ENCODE data around the gene MTIF2. TPM values are rescaled to one million over a fixed set of nuclear protein-coding genes. Genes with fewer than 3 reads are reported as not detected.
"Not testable (repeated sequence)": the region's sequence is repeated elsewhere in the genome, so short reads cannot be mapped to it uniquely, and the experiment has no call there.

The MTIF2 gene
- total RNA-seq, 2 experiments from 2014 or later = 13.0 to 15.6 TPM

GRCh38 chr2:55242617-55243016, 26.4 kb downstream of the MTIF2 start:
- H3K9me3 Mint-ChIP-seq = no peaks in the 10 kb centered on the region
- Histone ChIP-seq H3K27ac (ENCODE audit: low read depth in 1 of 2, low read length in 2 of 2) (no peak overlapping the region), H3K4me3 (ENCODE audit: low read length) (no peak overlapping the region), H3K36me3 (ENCODE audit: insufficient read depth, low read length) (peaks cover 46% of the 10 kb centered on the region), H3K27me3 (ENCODE audit: control insufficient read depth in 1 of 2, insufficient read depth in 2 of 2, low read length in 2 of 2) (no peaks in the 10 kb centered on the region), H3K9me3 (ENCODE audit: control insufficient read depth in 1 of 2, insufficient read depth in 1 of 2, low read length in 2 of 2) (no peaks in the 10 kb centered on the region), H3K4me1 (ENCODE audit: insufficient read depth, low read length) (no peaks in the 10 kb centered on the region)
- ATAC-seq (ENCODE audit: poor library complexity) = no peak
- H3K4me1 Mint-ChIP-seq (ENCODE audit: low read depth) = peaks cover 3% of the 10 kb centered on the region
- TF ChIP-seq CTCF (IDR thresholded peaks at IDR 0.05) = no peak
- peak overlapping the region; percentile 7 for H3K27ac Mint-ChIP-seq
- H3K36me3 Mint-ChIP-seq (ENCODE audit: low read depth) = peaks cover 62% of the 10 kb centered on the region
- H3K4me3 Mint-ChIP-seq = no peak overlapping the region
- DNase-seq = no peak
- intact Hi-C loops (cut with DNase I, micrococcal nuclease) = no loop called here
- POLR2A ChIA-PET = interaction anchor here (0.7 to 1.2 kb wide), 3 partner anchors 10 to 20 kb away, joined by 3 to 4 read pairs (median 4); partner anchors contain the start of genes CLHC1 and RPS27A
- H3K27me3 Mint-ChIP-seq = no peaks in the 10 kb centered on the region
- CTCF ChIA-PET = no interaction called here

- H3K27ac ChIP-seq (ENCODE audit: low read depth in 1 of 2, low read length in 2 of 2); CTCF ChIA-PET; H3K9me3 Mint-ChIP-seq; intact Hi-C loops (cut with DNase I, micrococcal nuclease); H3K27me3 Mint-ChIP-seq; POLR2A ChIA-PET; H3K4me3 Mint-ChIP-seq; DNase-seq; H3K4me1 Mint-ChIP-seq (ENCODE audit: low read depth); ATAC-seq (ENCODE audit: poor library complexity); H3K4me1 ChIP-seq (ENCODE audit: insufficient read depth, low read length); H3K9me3 ChIP-seq (ENCODE audit: control insufficient read depth in 1 of 2, insufficient read depth in 1 of 2, low read length in 2 of 2); H3K4me3 ChIP-seq (ENCODE audit: low read length); H3K27me3 ChIP-seq (ENCODE audit: control insufficient read depth in 1 of 2, insufficient read depth in 2 of 2, low read length in 2 of 2); H3K27ac Mint-ChIP-seq: not testable (repeated sequence)
- peaks cover 60% of the 10 kb centered on the region for H3K36me3 Mint-ChIP-seq (ENCODE audit: low read depth)
- H3K36me3 ChIP-seq (ENCODE audit: insufficient read depth, low read length) = peaks cover 47% of the 10 kb centered on the region
These were observed 27.4 kb downstream of the MTIF2 start for GRCh38 chr2:55241582-55241981.

GRCh38 chr2:55239656-55240222, 29.3 kb downstream of the MTIF2 start:
- Mint-ChIP-seq H3K4me3 (no peak overlapping the region), H3K27ac (peak overlapping the region; percentile 39), H3K9me3 (no peaks in the 10 kb centered on the region), H3K27me3 (no peaks in the 10 kb centered on the region), H3K4me1 (ENCODE audit: low read depth) (peaks cover 22% of the 10 kb centered on the region), H3K36me3 (ENCODE audit: low read depth) (peaks cover 63% of the 10 kb centered on the region)
- no peaks in the 10 kb centered on the region for H3K9me3 ChIP-seq (ENCODE audit: control insufficient read depth in 1 of 2, insufficient read depth in 1 of 2, low read length in 2 of 2)
- H3K27me3 ChIP-seq (ENCODE audit: control insufficient read depth in 1 of 2, insufficient read depth in 2 of 2, low read length in 2 of 2) = no peaks in the 10 kb centered on the region
- ATAC-seq (ENCODE audit: poor library complexity) = no peak
- intact Hi-C loops (cut with DNase I, micrococcal nuclease) = loop anchor here in 1 of 2 experiments (5.0 to 10.0 kb wide), 3 partner anchors 178 to 1455 kb away; partner anchors contain the start of genes ASB3, CCDC88A and ERLEC1
- no peak overlapping the region for H3K27ac ChIP-seq (ENCODE audit: low read depth in 1 of 2, low read length in 2 of 2)
- TF ChIP-seq CTCF (IDR thresholded peaks at IDR 0.05) = no peak
- ChIA-PET CTCF (no interaction called here), POLR2A (no interaction called here)
- H3K4me3 ChIP-seq (ENCODE audit: low read length) = no peak overlapping the region
- H3K36me3 ChIP-seq (ENCODE audit: insufficient read depth, low read length) = peaks cover 58% of the 10 kb centered on the region
- no peak for DNase-seq
- H3K4me1 ChIP-seq (ENCODE audit: insufficient read depth, low read length) = no peaks in the 10 kb centered on the region

All from CD4-positive, alpha-beta T cell (primary cell).